22Rv1 (cell line): Measurements from ENCODE around the gene COL16A1.

Experiments
- H3K27ac ChIP-seq: fragments of 450-650 bp; 2 replicates; pipeline ENCODE4 v1.5.1; 2017
- ZFX ChIP-seq: fragments of 450-650 bp; IDR thresholded peaks from 2 replicates; pipeline ENCODE4 v1.6.1; 2017; ENCODE audit warnings: antibody characterized with exemption, borderline replicate concordance
- TF ChIP-seq, protein P1 (sequence below): fragments of 450-650 bp; IDR thresholded peaks from 2 replicates; pipeline ENCODE4 v1.5.1; 2017; ENCODE audit warnings: mild to moderate bottlenecking

Gene COL16A1

DNA sequence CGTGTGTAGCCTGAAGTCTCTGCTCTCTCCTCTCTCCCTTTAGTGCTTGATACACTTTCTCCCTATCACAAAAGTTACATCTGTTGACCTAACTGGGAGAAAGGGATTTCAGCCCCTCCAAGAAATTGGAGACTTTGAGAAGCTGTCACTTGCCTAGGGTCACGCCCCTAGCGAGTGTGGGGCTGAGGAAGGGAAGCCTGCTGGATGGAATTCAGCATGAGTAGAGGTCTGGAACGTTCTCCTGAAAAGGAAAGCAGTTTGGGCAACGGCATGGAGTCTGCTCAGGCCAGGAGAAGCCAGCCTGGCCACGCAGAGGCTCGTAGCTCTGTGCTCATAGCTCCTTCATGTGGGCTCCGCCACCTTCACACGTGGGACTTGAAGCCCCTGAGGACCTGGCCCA lies 22.4 kb downstream of the COL16A1 start:
- H3K27ac ChIP-seq = no peak overlapping the region
- TF ChIP-seq ZFX = no peak
- TF ChIP-seq, protein P1, sequence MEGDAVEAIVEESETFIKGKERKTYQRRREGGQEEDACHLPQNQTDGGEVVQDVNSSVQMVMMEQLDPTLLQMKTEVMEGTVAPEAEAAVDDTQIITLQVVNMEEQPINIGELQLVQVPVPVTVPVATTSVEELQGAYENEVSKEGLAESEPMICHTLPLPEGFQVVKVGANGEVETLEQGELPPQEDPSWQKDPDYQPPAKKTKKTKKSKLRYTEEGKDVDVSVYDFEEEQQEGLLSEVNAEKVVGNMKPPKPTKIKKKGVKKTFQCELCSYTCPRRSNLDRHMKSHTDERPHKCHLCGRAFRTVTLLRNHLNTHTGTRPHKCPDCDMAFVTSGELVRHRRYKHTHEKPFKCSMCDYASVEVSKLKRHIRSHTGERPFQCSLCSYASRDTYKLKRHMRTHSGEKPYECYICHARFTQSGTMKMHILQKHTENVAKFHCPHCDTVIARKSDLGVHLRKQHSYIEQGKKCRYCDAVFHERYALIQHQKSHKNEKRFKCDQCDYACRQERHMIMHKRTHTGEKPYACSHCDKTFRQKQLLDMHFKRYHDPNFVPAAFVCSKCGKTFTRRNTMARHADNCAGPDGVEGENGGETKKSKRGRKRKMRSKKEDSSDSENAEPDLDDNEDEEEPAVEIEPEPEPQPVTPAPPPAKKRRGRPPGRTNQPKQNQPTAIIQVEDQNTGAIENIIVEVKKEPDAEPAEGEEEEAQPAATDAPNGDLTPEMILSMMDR = no peak

DNA sequence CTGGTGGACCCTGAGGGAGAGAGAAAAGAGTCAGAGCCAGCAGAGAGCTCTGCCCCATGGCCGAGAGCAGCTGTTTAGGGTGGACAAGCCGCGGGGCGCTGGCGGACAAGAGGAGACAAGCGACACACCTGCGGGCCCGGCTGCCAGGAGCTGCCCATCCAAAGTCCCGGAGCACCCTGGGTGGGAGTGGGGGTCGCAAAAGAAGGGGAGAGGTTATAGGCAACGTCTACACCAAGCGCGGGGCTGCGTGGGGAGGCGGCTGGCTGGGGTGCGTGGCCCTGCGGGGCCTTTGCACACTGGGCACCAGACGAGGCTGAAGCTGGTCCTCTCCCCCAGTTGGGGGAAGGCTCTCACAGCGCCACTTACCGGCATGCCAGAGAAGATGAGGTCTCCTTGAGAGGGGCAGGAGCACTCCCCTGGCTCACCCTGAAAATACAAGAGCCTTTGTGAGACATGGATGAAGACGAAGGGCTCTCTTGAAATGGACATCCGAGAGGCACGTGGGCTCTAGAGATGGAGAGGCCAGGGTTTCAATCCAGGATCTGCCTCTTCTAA lies 24.1 kb downstream of the COL16A1 start:
- no peak for TF ChIP-seq ZFX
- TF ChIP-seq, protein P1 = no peak
- no peak overlapping the region for H3K27ac ChIP-seq

DNA sequence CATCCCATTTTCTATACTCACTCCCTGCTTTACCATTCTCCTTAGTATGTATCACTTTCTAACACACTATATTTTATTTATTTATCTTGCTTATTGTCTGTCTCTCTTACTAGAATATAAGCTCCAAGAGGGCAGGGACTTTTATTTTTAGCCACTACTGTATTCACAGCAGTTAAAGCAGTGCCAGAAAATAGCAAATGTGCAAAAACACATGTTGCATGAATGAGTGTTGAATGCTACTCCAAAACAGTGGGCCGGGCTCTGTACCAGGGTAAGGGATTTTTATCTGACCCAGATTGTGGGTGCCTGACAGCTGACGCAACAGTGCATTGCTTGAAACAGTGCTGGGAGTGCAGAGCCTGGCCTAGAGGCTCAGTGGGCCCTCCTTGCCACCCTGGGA lies 24.7 kb downstream of the COL16A1 start:
- H3K27ac ChIP-seq = no peak overlapping the region
- TF ChIP-seq, protein P1 = no peak
- no peak for TF ChIP-seq ZFX

DNA sequence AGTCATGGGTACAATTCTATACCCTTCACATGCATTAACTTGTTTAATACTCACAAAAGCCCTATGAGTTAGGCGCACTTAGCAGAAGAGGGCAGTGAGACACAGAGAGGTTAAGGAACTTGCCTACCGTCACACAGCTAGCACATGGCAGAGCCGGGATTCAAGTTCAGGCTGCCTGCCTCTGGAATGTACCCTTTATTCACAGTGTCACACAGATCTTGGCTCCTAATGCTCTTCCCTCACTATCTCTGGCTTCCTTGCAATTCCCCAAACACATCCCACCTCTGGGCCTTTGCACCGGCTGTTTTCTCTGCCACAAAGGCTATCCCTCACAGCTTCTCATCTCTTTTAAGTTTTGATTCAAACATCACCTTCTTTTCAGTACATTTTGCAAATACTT lies 25.1 kb downstream of the COL16A1 start:
- no peak overlapping the region for H3K27ac ChIP-seq
- TF ChIP-seq, protein P1 = no peak
- TF ChIP-seq ZFX = no peak

DNA sequence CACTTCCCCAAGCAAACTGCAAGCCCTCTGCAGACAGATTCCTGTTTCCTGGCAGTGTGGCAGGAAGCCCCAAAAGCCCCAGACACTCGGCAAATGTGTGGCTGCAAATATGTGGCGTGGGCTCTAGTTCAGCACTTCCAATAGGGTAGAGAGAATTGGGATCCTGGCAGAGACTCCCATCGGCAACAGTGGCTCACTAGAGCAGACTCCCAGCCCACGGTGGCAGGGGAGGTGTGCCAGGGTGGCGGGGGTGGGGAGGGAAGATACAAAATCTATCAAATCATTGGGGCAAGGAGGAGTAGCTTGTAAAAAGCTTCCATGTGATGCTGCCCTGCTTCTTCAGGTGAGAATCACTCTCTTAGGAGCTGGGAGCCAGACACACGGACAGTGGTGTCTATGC lies 25.9 kb downstream of the COL16A1 start:
- TF ChIP-seq, protein P1 = no peak
- TF ChIP-seq ZFX = no peak
- H3K27ac ChIP-seq = no peak overlapping the region

DNA sequence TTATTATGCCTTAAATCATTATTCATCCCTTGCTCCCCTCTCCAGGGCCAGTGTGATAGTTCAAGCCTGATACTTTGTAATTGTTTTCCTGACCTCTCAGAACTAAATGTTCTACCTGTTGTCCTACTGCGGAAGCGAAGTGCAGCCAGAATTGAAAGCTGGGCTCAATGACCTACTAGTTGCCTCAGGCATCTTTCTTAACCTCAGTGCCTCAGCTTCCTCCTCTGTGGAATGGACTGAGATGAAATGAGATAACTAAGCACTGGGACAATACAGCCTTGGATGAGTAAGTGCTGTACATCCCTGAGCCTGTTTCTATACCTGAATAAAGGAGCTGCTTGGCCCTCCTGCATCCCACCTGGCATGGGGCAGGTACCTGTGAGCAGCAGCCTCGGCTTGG lies 26.4 kb downstream of the COL16A1 start:
- TF ChIP-seq ZFX = no peak
- TF ChIP-seq, protein P1 = no peak
- no peak overlapping the region for H3K27ac ChIP-seq

DNA sequence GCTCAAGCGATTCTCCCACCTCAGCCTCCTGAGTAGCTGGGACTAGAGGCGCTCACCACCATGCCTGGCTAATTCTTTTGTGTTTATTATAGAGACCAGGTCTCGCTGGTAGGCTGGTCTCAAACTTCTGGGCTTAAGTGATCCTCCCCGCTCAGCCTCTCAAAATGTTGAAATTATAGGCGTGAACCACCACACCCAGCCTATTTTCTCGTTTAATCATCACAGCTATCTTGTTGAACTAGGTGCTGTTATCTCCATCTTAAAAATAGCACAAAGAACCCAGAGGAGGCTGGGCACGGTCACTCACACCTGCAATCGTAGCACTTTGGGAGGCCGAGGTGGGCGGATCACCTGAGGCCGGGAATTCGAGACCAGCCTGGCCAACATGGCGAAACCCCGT lies 28.1 kb downstream of the COL16A1 start:
- TF ChIP-seq ZFX = no peak
- TF ChIP-seq, protein P1 = no peak
- H3K27ac ChIP-seq = no peak overlapping the region
